Renal cortex interstitium (tissue), 11 donors: Measurements from ENCODE around the gene PLA2G4B. TPM values are rescaled to one million over a fixed set of nuclear protein-coding genes. Genes with fewer than 3 reads are reported as not detected.
A peak's percentile ranks its signal among the peaks of the same experiment; 100 is the strongest.
"Not testable (repeated sequence)": the region's sequence is repeated elsewhere in the genome, so short reads cannot be mapped to it uniquely, and the experiment has no call there.

Source experiments
- DNase-seq, 11 donors: peaks; one replicate each; pipeline ENCODE4 v3.0.0-alpha.2; 2013; ENCODE audit warnings: low read depth in 9 of 11, low spot score in 4 of 11; ENCODE audit errors: extremely low read depth in 1 of 11
- polyA plus RNA-seq, 3 donors: library from polyadenylated mRNA; unstranded; fragments of 120-200 nt; gene quantifications; one replicate each; pipeline ENCODE4 v1.2.1, GENCODE V29; 2013; ENCODE audit not compliant: insufficient read length in 3 of 3

PLA2G4B gene
- polyA plus RNA-seq, 3 donors: 11.9 to 24.3 (median 12.6) TPM

DNA sequence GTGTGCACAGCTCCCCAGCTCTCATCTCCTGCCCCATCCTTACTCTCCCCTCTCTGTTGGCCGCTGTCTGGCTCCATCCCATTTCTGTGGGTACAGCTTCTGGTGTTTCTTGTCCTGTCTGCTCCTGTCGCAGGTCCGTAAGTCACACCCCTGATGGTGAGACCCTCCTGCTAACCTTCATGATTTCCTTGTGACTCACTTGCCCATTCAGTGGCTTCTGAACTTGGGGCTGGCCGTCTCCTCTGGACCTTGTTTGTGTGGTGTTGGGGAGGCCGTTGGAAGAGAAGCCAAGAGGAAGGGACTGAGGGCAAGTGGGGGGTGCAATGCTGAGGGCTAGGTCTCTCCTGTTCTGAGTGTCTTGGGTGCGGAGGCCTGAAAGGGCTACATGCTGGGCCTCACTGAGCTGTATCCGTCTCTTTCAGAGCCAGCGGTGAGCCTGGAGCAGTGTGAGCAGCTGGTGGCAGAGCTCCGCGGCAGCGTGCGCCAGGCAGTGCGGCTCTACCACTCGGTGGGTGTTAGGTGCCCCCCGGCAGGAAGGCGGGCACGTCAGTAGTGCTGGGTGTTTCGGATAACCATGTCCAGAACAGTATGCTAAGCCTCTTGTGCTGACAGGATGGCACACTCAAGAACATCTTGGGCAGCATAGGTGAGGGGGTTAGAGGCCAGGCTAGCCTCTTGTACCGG lies 14.4 kb upstream of the PLA2G4B start:
- no peak for DNase-seq

DNA sequence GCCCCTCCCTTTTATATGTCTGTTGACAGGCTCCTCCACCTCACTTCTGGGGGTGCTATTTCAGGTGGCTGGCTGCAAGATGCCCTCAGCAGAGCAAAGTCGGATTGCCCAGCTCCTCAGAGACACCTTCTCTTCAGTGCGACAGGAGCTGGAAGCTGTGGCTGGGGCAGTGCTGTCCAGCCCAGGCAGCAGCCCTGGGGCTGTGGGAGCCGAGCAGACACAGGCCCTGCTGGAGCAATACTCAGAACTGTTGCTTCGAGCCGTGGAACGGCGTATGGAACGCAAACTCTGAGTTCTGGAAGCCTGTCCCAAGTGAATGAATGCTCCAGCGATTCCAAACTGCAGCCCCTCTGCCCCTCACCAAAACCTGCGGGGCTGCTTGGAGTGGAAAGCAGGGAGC lies 13.5 kb upstream of the PLA2G4B start:
- no peak for DNase-seq

GRCh38 chr15:41825572-41826535 lies 12.8 kb upstream of the PLA2G4B start:
- no peak for DNase-seq

DNA sequence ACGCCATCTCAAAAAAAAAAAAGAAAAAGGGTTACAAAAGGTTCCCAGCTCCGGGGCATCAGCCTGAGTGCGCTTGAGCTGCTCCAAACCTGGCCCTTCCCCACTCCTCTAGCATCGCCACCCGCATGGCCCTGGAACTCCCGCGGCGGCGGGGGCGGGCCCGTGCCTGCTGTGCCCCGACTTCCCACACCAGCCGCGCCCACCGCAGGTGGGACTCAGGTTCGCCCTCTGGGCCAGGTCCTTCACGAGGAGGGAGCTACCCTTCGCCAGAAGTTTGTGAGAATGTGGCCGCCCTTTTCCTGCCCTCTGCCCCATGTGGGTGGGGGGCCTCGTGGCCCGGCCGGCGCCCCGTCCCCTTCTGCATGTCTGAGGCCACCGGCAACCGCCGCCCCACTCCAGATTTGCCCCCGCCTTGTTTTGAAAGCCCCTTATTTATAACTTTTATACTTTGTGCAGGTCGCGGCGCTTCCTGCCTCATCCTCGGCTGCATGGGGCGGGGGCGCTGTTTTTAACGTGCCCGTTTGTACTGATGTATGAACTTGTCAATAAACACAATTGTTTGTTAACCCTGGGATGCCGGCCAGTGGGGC lies 11.3 kb upstream of the PLA2G4B start:
- no peak for DNase-seq

DNA sequence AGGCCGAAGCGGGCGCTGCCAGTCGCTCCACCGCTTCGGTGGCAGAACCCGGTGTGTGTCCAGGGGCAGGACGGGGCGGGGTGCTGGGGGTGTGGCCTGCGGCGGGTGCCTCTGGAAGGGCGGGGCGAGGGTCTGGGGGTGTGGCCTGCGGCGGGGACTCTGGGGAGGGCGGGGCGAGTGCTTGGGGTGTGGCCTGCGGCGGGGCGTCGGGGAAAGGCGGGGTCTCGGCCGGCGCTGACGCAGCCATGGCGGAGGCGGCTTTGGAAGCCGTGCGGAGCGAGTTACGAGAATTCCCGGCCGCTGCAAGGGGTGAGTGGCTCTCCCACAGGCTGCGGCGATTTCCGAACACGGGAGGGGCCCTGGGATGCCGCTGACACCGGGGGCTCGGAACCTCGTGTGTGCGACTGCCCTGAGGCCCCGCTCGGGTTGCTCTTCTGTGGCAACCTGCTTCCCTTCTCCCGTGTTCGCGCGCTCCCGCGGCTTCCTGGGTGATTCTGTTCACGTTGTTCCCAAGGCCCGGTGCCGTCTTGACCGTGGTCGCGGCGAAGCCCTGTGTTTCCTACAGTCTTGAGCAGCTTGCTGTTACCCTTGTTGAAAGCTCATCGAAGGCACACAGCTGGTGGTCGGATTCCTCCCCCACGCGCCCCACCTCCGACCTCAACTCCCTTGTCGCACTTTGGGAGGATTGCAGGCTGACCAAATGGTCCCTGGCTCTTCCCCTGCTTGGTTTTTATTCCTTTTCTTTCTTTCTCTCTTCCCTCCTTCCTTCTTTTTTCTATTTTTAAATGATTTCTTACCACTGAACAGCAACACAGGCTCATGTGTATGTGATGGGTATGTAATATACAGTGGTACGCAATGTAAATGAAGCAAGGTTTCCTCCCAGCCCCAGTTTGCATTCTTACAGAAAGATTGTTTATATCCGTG lies 10.5 kb upstream of the PLA2G4B start, which contains the start of gene JMJD7:
Gene JMJD7, plus strand, starts transcription at position 213 of the 927 bp plus-strand sequence. Its CDS starts 33 bp downstream, at position 246.
- DNase-seq: peak; percentile 70 to 86 (median 82)

- DNase-seq: no peak
These were observed 9.9 kb upstream of the PLA2G4B start for GRCh38 chr15:41828807-41829141.

DNA sequence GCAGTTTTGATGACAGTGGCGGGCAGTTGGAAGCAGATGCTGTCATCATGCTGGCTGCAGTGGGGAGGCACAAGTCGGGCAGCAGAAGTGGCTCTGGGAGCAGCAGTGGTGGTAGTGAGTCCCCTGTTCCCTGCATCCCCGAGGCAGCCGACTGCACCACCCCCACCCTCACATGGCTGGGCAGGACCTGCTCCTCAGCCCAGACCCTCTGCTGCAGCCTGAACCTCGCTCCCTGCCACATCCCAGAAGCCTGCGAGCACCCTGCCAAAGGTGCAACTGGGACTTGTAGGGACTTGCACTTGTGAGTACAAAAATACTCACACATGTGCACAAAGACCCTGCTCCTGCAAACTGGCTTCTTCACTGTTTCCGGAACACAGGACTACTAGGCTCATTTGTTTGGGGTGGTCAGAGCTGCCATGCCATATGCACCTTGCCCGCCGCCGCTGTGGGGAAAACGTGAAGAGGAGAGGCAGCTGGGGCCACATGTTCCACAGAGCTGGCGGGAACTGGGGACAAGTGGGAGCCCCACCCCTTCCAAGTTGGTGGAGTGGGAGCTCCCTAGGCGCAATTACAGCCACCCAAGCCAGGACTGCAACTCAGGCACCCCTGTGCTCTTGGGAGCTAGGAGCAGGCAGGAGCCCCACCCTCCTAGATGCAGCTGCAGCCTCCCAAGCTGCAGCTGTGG lies 8.5 kb upstream of the PLA2G4B start:
- no peak for DNase-seq

DNA sequence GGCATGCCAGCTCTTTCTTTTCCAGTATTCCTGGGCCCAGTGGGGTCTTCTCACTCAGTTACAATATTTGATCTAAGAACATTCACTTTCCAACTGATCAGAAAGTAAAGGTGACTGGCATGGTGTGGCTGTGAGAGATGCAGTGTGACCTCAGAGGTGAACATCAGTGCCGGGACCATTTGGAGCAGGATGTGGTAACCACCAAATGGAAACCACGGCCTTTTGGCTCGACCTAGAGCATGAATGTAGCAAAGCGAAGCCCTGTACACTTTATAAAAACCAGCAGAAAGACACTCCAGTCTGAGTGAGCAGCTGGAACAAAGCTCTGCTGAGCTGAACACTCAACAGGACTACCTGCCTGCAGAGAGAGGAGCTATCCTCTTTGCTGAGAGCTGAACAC lies 7.4 kb upstream of the PLA2G4B start:
- not testable (repeated sequence) for DNase-seq

DNA sequence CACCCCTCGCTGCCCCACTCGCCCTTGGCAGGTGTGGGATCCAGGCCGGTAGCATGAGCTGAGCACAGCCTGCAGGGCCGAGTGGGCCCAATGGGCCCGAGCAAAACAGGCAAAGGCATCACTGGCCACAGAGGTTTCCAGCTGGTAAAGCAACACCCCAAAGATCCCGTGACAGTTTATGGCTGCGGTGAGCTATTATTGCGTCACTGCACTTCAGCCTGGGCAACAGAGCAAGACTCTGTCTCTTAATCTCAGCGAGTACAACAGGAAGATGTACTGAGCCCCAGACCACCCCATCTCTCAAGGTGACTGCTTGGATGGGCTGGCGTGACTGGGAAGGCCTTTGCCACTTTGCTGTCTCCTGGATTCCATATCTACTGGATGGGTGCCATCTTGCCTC lies 6.4 kb upstream of the PLA2G4B start:
- no peak for DNase-seq

GRCh38 chr15:41832875-41833274 lies 5.8 kb upstream of the PLA2G4B start:
- DNase-seq: no peak

DNA sequence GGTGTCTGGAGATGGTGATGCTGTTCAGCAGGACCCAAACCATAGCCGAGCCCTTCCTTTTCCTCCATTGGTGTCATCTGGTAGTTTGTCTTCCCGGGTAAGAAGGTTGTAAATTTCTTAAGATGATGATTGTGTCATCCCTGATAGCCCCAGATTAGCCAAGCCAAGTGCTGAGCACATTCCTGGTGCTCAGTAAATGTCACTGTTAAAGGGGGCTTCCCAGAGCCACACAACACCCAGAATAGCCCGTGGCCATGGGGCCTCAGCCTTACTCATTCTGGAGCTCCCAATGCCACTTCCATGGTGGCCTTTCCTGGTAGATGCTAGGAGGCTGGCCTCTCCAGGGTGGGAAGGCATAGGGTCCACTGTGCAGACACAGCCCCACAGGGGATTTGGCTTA lies 4.6 kb upstream of the PLA2G4B start:
- DNase-seq: no peak

GRCh38 chr15:41836073-41836472 lies 2.6 kb upstream of the PLA2G4B start:
- no peak for DNase-seq

DNA sequence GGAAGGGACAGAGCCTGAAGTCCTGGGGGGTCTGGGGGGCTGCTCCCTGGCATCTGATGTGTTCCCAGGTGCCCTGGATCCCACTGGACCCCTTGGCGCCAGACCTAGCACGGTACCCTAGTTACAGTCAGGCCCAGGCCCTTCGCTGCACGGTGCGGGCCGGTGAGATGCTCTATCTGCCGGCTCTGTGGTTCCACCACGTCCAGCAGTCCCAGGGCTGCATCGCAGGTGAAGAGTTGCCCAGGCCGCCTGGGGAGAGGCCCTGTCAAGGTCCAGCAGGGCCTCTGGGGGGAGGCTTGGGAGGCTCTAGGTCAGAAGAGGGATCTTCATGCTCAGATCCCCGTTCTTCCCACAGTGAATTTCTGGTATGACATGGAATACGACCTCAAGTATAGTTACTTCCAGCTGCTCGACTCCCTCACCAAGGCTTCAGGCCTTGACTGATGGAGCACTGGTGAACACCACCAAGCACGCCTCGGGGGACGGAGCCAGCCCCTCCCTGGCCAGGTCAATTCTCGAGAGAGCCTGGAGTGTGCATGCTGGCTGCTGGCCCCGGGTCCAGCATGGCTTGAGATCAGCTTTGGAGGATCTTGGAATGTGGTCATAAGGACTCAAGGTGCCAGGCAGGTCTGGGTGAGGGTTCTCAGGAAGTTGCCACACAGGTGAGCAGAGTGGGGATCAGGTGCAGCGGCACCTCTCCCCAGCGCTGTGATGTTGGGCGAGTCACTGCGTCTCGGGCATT lies 1.8 kb upstream of the PLA2G4B start:
- DNase-seq: no peak

- DNase-seq: no peak
These were observed 1.3 kb downstream of the PLA2G4B start for GRCh38 chr15:41839781-41840491.

GRCh38 chr15:41840673-41841072 lies 2.0 kb downstream of the PLA2G4B start:
- DNase-seq: no peak

- DNase-seq: no peak
These were observed 2.5 kb downstream of the PLA2G4B start for GRCh38 chr15:41841131-41841530.

DNA sequence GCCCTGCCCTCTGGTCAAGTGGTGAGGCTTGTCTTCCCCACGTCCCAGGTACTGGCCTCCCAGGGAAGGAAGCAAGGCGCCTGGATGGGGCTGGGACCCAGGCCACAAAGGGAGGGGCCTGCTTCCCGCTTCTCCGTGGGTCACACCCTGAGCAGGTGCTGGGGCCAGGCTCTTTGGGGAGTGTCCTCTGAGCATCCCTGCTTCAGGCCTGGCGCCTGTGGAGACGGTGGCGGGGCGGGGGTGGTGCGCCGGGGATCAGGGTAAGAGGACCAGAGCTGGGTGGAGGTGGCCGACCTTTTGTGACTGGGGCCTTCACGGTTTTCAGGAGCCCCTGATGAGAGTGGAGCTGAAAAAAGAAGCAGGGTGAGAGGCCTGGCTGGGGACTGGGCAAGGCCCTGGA lies 3.6 kb downstream of the PLA2G4B start:
- DNase-seq: no peak
